HG02884 (cell line): ENCODE results near the gene CRHBP.

Source experiments
- ATAC-seq: cut with Tn5 transposase; IDR thresholded peaks from one replicate; pipeline ENCODE4 v1.9.1; 2021; ENCODE audit warnings: mild to moderate bottlenecking, moderate library complexity; ENCODE audit not compliant: unreplicated experiment

The CRHBP gene

GRCh38 chr5:77012601-77013000, 59.8 kb downstream of the CRHBP start:
- ATAC-seq = no peak

GRCh38 chr5:77015938-77016569, 63.2 kb downstream of the CRHBP start:
- ATAC-seq = no peak

DNA sequence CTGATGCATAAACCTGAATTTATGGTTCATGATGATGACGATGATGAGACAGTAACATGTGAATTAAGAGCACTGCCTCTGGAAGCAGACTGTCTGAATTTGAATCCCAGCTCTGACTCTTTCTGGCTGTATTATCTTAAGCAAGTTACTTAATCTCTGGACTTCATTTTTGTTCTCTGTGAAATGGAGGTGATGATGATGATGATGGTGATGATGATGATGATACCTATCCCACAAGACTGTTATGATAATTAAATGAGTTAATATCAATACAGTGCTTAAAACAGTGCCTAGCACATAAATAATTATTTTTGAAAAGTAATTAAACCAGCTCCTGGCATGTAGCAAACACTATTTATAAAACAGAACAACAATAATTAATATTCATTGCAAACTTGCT, 64.1 kb downstream of the CRHBP start:
- no peak for ATAC-seq

GRCh38 chr5:77017668-77018067, 64.8 kb downstream of the CRHBP start:
- ATAC-seq = no peak
